PC-9 (cell line): Measurements from ENCODE around the gene HSPA1B.

ENCODE experiments used
- CTCF ChIP-seq: fragments of 200-600 bp; sonication (generic); conservative IDR thresholded peaks from 2 replicates; pipeline ENCODE4 v1.6.1; 2017; ENCODE audit warnings: mixed run types, antibody characterized with exemption, mild to moderate bottlenecking, moderate library complexity
- EZH2 ChIP-seq: fragments of 200-600 bp; sonication (generic); IDR thresholded peaks from 2 replicates; pipeline ENCODE4 v1.8.0; 2017; ENCODE audit warnings: antibody characterized with exemption, low read depth

- TF ChIP-seq EZH2, result no peak
- no peak for TF ChIP-seq CTCF
These were observed 37.3 kb downstream of the HSPA1B start for GRCh38 chr6:31864818-31865204.
